Stimulated activated CD4-positive, alpha-beta T cell treated with anti-CD3 and anti-CD28 coated beads, Interleukin-4, amount 100 ng/mL, for 48 hours (primary cell): ENCODE measurements around the gene TRIO.
"Not testable (repeated sequence)": the region's sequence is repeated elsewhere in the genome, so short reads cannot be mapped to it uniquely, and the experiment has no call there.

Experiments used
- DNase-seq, 2 donors: peaks; one replicate each; pipeline ENCODE4 v3.0.0-alpha.2; 2020; ENCODE audit warnings: low read depth in 2 of 2

TRIO gene

GRCh38 chr5:14552017-14552416 is 408.9 kb downstream of the TRIO start:
- DNase-seq: no peak

DNA sequence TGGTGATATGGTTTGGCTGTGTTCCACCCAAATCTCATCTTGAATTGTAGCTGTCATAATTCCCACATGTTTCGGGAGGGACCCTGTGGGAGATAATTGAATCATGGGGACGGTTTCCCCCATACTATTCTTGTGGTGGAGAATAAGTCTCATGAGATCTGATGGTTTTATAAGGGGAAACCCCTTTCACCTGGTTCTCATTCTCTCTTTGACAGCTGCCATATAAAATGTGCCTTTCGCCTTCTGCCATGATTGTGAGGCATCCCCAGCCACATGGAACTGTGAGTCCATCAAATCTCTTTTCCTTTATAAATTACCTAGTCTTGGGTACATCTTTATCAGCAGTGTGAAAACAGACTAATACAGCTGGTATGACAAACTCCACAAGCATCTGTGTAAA is 411.1 kb downstream of the TRIO start:
- not testable (repeated sequence) for DNase-seq

DNA sequence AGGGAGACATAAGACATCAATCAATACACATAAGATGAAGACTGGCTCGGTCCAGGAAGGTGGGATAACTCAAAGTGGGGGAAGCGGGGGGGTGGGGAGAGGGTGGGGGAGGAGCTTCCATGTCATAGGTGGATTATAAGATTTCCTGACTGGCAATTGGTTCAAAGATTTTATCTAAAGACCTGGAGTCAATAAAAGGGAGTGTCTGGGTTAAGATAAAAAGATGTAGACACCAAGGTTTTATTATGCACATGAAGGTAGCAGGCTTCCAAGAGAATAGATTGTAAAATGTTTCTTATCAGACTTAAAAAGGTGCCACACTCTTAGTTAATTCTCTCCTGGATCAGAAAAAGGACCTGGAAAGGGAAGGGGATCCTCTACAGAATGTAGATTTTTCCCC is 412.9 kb downstream of the TRIO start:
- no peak for DNase-seq

DNA sequence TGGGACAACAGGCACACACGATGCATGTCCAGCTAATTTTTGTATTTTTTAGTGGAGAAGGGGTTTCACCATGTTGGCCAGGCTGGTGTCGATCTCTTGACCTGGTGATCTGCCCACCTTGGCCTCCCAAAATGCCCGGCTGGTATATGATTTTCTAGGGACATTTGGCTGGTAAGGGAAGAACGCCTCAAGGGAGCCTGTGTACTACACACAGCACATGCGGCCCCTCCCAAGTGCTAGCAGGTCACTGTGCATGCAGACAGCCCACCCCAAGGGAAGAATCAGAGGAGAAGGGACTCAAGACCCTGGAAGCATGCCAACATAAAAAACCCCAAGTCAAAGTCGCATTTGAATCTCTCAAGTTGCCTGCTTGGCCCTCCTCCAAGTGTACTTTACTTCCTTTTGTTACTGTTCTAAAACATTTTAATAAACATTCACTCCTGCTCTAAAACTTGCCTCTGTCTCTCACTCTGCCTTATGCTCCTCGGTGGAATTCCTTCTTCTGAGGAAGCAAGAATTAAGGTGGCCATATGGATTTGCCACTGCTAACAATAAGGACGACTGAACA is 414.1 kb downstream of the TRIO start:
- no peak for DNase-seq

GRCh38 chr5:14557791-14558415 is 414.8 kb downstream of the TRIO start:
- no peak for DNase-seq
